Measurements from ENCODE around the gene WWC2.

GRCh38 chr4:183149616-183150539 lies 50.8 kb downstream of the WWC2 start:
- TF ChIP-seq EZH2phosphoT487 (IDR thresholded peaks at IDR 0.05; ENCODE audit: borderline replicate concordance, low read length) (no peak), CTCF (IDR thresholded peaks at IDR 0.05; ENCODE audit: low read depth, low read length, poor library complexity, severe bottlenecking) (no peak)

Data from DOHH2 (cell line).